ENCODE data around the gene PLA2G4B.

The PLA2G4B gene

GRCh38 chr15:41847206-41847605, 8.6 kb downstream of the PLA2G4B start:
- Histone ChIP-seq H3K4me3 (ENCODE audit: severe bottlenecking) (no peak overlapping the region), H3K27me3 (ENCODE audit: insufficient read depth, poor library complexity, severe bottlenecking) (no peaks in the 10 kb centered on the region), H3K4me1 (ENCODE audit: insufficient read depth, poor library complexity, severe bottlenecking) (peaks cover 13% of the 10 kb centered on the region), H3K27ac (ENCODE audit: poor library complexity, severe bottlenecking) (no peak overlapping the region), H3K36me3 (ENCODE audit: low read depth) (no peaks in the 10 kb centered on the region), H3K9me3 (ENCODE audit: severe bottlenecking) (no peaks in the 10 kb centered on the region)
- DNase-seq (ENCODE audit: low spot score), result no peak
- TF ChIP-seq, protein P1, sequence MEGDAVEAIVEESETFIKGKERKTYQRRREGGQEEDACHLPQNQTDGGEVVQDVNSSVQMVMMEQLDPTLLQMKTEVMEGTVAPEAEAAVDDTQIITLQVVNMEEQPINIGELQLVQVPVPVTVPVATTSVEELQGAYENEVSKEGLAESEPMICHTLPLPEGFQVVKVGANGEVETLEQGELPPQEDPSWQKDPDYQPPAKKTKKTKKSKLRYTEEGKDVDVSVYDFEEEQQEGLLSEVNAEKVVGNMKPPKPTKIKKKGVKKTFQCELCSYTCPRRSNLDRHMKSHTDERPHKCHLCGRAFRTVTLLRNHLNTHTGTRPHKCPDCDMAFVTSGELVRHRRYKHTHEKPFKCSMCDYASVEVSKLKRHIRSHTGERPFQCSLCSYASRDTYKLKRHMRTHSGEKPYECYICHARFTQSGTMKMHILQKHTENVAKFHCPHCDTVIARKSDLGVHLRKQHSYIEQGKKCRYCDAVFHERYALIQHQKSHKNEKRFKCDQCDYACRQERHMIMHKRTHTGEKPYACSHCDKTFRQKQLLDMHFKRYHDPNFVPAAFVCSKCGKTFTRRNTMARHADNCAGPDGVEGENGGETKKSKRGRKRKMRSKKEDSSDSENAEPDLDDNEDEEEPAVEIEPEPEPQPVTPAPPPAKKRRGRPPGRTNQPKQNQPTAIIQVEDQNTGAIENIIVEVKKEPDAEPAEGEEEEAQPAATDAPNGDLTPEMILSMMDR (IDR thresholded peaks at IDR 0.05; ENCODE audit: poor library complexity, severe bottlenecking), result no peak
- no peak for ATAC-seq (ENCODE audit: low read depth)

DNA sequence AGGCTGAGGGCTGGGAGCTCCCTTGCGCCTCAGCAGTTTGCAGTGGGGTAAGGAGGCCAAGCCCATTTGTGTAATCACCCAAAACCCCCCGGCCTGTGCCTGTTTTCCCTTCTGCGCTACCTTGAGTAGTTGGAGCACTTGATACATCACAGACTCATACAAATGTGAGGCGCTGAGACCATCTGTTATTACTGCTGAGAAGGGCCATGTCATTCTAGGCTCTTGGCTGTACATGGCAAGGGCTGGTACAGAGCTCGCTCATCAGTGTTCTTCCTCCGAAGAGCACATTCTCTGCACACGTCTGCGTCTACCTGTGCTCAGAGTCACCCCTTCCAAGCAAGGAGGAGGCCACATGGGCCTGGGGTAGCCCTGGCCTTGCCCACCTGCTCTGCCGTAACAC, 9.3 kb downstream of the PLA2G4B start:
- Histone ChIP-seq H3K4me3 (ENCODE audit: severe bottlenecking) (no peak overlapping the region), H3K27ac (ENCODE audit: poor library complexity, severe bottlenecking) (no peak overlapping the region), H3K4me1 (ENCODE audit: insufficient read depth, poor library complexity, severe bottlenecking) (peaks cover 13% of the 10 kb centered on the region), H3K36me3 (ENCODE audit: low read depth) (no peaks in the 10 kb centered on the region), H3K27me3 (ENCODE audit: insufficient read depth, poor library complexity, severe bottlenecking) (no peaks in the 10 kb centered on the region), H3K9me3 (ENCODE audit: severe bottlenecking) (no peaks in the 10 kb centered on the region)
- no peak for ATAC-seq (ENCODE audit: low read depth)
- TF ChIP-seq, protein P1 (IDR thresholded peaks at IDR 0.05; ENCODE audit: poor library complexity, severe bottlenecking), result no peak
- no peak for DNase-seq (ENCODE audit: low spot score)

DNA sequence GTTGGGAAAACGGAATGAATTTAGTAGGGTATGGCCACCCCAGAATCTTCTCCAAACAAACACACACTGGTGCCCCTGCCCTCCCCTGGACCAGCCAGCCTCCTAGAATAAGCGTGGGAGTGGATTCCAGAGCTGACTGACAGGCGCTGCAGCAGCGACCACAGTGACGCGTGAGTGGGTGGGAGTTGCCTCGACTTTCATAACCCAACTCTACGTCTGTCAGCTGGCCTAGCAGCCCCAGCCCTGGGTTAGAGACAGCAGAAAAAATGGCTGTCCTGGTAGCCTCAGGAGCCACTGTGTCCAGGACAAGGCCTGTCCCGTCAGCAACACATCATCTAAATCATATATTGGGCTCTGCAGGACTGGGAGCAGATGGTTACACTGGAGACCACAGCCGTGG, 10.0 kb downstream of the PLA2G4B start:
- TF ChIP-seq, protein P1 (IDR thresholded peaks at IDR 0.05; ENCODE audit: poor library complexity, severe bottlenecking), result no peak
- no peak overlapping the region for H3K4me3 ChIP-seq (ENCODE audit: severe bottlenecking)
- H3K9me3 ChIP-seq (ENCODE audit: severe bottlenecking), result no peaks in the 10 kb centered on the region
- no peaks in the 10 kb centered on the region for H3K27me3 ChIP-seq (ENCODE audit: insufficient read depth, poor library complexity, severe bottlenecking)
- H3K36me3 ChIP-seq (ENCODE audit: low read depth), result no peaks in the 10 kb centered on the region
- DNase-seq (ENCODE audit: low spot score), result no peak
- no peak overlapping the region for H3K27ac ChIP-seq (ENCODE audit: poor library complexity, severe bottlenecking)
- H3K4me1 ChIP-seq (ENCODE audit: insufficient read depth, poor library complexity, severe bottlenecking), result peaks cover 13% of the 10 kb centered on the region
- ATAC-seq (ENCODE audit: low read depth), result no peak

DNA sequence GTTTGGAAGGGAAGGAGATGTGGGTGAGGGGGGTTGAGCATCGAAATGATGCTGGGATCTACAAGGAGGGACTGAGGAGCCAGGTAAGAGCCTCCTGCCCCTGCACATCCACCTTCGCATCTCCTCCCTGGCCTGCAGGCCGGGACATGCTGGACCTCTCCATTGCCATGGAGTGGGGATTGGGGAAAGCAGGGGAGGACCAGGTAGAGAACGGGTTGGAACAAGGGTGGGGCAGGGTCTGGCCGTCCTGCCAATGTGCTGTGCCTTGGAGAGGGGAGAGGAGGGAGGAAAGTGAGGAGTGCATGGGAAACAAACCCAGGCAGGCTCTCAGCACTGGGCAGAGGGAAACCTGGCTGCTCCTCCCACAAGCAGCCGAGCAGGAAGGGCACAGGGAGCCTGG, 10.6 kb downstream of the PLA2G4B start:
- Histone ChIP-seq H3K9me3 (ENCODE audit: severe bottlenecking) (no peaks in the 10 kb centered on the region), H3K27me3 (ENCODE audit: insufficient read depth, poor library complexity, severe bottlenecking) (no peaks in the 10 kb centered on the region), H3K4me3 (ENCODE audit: severe bottlenecking) (no peak overlapping the region), H3K27ac (ENCODE audit: poor library complexity, severe bottlenecking) (no peak overlapping the region), H3K36me3 (ENCODE audit: low read depth) (no peaks in the 10 kb centered on the region), H3K4me1 (ENCODE audit: insufficient read depth, poor library complexity, severe bottlenecking) (peaks cover 13% of the 10 kb centered on the region)
- peak; percentile 13; the same call in 2 of the 3 replicates for ATAC-seq (ENCODE audit: low read depth)
- TF ChIP-seq, protein P1 (IDR thresholded peaks at IDR 0.05; ENCODE audit: poor library complexity, severe bottlenecking), result no peak
- no peak for DNase-seq (ENCODE audit: low spot score)

DNA sequence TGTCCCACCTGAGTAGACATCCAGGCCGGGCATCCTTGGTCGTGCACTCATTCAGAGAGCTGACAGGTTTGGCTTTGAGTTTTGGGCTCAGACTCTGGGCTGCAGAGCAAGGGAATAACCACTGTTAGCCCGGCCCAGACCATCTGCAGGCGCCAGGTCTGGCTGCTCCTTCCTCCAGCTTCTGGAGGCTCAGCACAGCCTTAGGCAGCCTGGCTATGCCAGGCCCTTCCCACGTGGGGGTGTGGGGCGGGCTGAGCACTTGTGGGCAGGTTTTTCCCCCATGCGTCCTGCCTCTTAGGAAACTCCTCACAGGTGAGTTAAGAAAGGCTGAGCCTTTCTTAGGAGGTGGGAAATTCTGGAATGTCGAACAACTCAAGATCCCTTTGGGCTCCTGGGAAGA, 11.2 kb downstream of the PLA2G4B start:
- Histone ChIP-seq H3K4me3 (ENCODE audit: severe bottlenecking) (no peak overlapping the region), H3K36me3 (ENCODE audit: low read depth) (no peaks in the 10 kb centered on the region), H3K9me3 (ENCODE audit: severe bottlenecking) (no peaks in the 10 kb centered on the region), H3K27me3 (ENCODE audit: insufficient read depth, poor library complexity, severe bottlenecking) (no peaks in the 10 kb centered on the region), H3K27ac (ENCODE audit: poor library complexity, severe bottlenecking) (no peak overlapping the region), H3K4me1 (ENCODE audit: insufficient read depth, poor library complexity, severe bottlenecking) (peaks cover 13% of the 10 kb centered on the region)
- ATAC-seq (ENCODE audit: low read depth) (peak; percentile 42), DNase-seq (ENCODE audit: low spot score) (no peak)
- TF ChIP-seq, protein P1 (IDR thresholded peaks at IDR 0.05; ENCODE audit: poor library complexity, severe bottlenecking), result no peak

Measured in RWPE2 (cell line).